GM21515 (cell line): ENCODE results near the gene SCD5.

Experiments
- ATAC-seq: cut with Tn5 transposase; IDR thresholded peaks from one replicate; pipeline ENCODE4 v1.9.1; 2021; ENCODE audit not compliant: unreplicated experiment

SCD5 gene

GRCh38 chr4:82644734-82645126 is 153.9 kb downstream of the SCD5 start:
- ATAC-seq, result no peak

- no peak for ATAC-seq
Observed at GRCh38 chr4:82643994-82644733, 154.4 kb downstream of the SCD5 start.

GRCh38 chr4:82642331-82642730 is 156.3 kb downstream of the SCD5 start:
- no peak for ATAC-seq

DNA sequence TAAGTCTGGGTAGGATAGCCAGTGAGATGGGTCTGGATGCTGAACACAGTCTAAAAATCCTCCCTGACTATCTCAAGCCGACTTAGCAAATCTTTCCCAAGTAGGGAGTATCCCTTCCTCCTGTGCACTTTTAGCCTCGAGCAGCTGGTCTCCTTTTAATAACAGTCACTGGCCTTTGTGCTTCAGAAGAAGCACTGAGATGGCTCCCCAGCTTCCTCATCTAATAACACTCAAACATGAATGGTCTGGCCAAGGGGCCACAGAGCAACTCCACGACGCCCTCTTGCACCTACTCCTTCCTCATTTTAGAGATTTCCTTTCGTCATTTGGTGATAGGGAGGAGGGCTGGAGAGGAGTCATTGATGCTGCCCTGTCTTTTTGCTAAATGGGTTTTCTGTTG is 158.1 kb downstream of the SCD5 start:
- ATAC-seq, result no peak

DNA sequence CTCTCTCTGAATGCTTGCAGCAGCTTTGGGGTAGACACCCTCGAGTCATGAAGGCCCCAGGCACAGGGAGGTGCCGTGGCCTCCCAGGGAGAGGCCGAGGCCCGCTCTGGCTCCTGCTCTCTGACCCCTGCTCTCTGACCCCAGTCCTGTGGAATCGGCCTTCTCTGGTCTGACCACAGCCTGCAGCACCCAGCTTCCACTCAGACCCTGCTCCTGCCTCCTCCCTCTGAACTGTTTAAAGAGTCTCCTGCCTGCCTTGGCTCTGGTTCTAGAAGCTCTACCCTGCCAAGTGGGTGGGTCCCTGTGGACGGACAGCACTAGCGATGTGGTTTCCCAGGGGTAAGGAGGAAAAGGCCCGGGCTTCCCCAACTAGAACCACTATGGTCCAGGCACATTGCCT is 158.6 kb downstream of the SCD5 start:
- no peak for ATAC-seq

- ATAC-seq, result no peak
Observed at GRCh38 chr4:82638479-82638878, 160.1 kb downstream of the SCD5 start.

- ATAC-seq, result no peak
Observed at GRCh38 chr4:82630079-82630478, 168.5 kb downstream of the SCD5 start.

DNA sequence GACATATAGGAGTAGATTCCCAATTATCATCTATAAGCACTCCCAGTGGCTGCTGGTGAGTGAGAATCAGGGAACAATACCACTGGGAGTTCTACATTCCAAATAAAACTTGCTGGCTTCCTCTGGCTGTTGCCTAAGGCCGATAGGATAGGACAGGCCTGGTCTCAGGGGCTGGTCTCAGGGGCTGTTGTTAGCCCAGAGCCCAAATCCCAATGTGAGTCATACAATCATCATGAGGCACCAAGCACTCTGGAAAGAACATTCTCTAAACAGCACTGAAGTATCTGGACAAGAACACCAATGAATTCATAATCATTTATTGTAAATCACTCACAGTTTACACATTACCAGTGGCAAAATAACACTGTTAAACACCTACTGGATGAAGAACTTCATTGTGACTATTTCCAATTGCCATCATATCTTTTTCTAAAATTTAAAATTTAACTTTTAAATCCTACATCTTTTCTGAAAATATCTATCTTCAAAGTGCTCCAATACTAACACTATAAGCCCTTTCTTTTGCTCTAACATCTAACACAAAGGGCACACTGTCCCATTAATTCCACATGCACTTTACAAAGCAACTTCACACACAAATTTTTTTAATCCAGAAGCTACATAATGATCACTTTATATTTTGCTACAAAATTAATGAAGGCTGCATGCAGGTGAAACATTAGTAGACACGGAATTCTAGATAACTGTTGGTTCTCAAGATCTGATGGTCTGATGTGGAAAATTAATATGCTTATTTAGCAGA is 169.2 kb downstream of the SCD5 start:
- no peak for ATAC-seq

- no peak for ATAC-seq
Observed at GRCh38 chr4:82626251-82626868, 172.2 kb downstream of the SCD5 start.

DNA sequence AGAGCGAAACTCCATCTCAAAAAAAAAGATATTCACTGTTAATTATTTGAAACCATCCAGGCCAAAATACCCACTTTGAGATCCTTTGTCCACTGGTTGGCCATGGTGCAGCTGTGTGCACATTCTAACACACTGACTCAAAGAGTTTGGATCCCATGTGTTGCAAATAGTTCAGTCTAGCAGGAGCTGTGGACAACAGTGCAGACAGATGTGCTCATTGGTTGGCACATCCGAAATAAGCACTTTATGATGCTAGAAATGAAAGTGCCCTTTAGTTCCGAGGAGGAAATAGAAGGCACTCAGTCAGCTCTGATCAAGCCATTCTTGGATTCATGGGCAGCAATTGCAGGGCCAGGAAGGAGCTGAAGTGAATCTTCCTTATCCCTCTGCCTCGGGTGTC is 173.8 kb downstream of the SCD5 start:
- ATAC-seq, result no peak

DNA sequence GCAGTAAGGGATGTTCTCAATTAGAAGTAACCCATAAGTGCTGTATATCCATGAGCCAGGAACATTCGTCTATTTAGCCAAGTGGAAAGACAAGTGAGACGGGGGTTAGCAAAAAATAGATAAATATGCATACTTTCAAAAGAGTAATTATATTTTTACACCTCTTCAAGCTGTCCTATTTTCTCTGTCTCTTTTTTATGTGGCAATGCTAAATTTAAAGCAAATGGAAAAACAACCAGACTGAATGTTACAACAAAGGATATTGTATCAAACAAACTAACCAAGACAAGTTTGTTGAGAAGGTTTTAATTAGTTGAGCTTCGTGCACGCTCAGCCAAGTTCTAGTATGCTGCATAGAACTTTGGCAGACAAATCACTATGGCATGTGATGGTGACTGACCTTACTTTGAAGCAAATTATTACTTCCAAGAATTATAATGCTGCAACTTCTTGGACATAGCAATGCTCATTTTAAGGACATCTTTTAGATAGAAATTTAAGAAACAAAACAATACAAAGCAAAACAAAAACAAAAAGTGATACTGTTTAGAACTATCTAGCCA is 175.4 kb downstream of the SCD5 start:
- ATAC-seq, result no peak

DNA sequence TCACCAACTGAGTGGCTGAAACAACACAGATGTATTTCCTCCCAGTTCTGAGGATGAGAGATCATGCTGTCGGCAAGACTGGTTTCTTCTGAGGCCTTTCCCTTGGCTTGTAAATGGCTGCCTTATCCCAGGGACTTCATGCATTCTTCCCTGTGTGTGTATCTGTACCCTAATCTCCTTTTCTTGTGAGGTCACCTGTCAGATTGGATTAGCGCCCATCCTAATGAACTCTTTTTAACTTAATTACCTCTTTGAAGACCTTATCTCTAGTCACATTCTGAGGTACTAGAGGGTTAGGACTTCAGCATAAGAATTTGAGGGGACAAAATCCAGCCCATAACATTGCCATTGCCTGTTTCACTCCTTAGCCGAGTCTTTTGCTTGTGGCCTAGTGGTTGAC is 177.3 kb downstream of the SCD5 start:
- no peak for ATAC-seq

DNA sequence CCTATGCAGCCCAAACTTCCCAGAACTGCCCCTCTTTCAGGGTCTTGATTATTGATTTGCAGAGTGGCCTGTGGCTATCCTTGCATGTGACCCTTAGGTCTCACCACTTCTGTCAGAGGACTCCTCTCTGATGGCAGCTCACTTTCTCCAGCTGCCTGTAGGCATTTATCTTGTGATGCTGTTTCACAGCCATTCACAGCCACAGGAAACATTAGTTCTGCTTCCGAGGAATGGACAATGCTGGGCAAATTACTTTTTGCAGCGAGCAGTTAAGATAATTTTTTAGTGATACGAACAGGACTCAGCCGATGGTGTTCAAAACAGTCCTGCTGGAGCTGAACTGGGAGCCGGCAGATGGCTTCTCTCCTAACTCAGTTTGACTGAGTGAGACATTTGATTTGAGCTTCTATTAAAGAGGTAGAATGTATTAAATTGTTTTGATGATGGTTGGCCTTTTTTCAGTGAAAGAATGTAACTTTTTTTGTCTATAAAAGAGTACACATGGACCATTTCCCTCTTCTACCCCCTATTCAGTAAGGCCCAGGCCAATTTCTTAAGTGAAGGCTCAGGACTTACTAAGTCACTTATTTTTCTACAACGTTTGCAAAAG is 178.4 kb downstream of the SCD5 start:
- no peak for ATAC-seq

DNA sequence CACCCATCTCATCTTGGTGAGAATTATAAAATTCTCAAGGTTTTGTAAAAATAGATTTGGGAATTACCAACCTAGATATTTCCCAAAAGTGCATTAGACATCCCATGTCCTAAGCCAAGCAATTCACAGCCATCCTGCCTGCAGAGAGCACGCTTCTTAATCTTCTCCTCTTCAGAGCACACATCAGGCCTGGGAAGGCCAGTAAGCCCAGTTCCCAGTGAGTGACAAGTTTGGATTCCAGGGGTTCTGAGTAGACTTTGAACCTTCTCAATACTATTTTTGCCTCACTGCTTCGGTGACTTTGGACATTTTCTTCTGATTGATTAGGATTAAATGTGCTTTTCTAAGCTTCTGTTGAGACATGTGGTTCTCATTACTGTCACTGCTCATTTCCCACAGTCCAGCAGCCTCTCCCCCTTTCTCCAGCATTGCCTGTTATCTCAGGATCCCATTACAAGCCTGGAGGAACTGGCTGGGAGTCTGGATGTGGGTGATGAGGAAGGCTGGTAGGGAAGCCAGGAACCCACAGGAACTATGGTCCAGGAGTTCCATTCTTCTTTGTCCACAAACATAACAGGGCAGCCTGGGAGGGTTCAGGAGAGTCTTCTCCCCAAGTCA is 180.4 kb downstream of the SCD5 start:
- no peak for ATAC-seq

GRCh38 chr4:82614838-82615449 is 183.7 kb downstream of the SCD5 start:
- no peak for ATAC-seq

DNA sequence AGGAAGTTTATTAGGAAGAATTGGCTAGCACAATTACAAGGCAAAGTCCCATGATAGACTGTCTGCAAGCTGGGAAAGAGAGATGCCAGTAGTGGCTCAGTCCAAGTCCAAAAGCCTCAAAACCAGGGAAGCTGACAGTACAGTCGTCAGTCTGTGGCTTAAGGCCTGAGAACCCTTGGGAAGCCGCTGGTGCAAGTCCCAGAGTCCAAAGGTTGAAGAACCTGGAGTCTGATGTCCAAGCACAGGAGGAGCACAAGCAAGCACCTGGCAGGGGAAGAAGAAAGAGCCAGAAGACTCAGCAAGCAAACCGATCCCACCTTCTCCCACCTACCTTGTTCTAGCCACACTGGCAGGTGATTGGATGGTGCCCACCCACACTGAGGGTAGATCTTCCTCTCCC is 185.5 kb downstream of the SCD5 start:
- ATAC-seq, result no peak

DNA sequence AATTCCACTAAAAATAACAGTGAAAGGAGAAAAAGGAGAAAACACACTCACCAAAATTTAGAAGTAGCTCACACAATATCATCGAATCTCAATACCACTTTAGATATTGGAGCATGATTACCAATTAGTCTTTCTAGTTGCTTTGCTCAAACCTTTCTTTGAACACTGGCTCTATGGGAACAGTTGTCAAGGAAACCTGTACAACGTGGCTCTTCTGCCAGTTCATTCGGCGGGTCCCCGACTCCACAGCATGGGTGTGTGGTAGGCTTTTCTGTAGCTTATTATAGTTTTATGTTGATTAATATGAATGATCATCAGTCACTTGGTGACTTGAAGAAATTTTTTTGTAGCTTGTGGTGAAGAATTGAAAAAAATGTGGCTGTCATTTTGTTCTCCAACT is 186.6 kb downstream of the SCD5 start:
- no peak for ATAC-seq

GRCh38 chr4:82611527-82611926 is 187.1 kb downstream of the SCD5 start:
- ATAC-seq, result no peak

DNA sequence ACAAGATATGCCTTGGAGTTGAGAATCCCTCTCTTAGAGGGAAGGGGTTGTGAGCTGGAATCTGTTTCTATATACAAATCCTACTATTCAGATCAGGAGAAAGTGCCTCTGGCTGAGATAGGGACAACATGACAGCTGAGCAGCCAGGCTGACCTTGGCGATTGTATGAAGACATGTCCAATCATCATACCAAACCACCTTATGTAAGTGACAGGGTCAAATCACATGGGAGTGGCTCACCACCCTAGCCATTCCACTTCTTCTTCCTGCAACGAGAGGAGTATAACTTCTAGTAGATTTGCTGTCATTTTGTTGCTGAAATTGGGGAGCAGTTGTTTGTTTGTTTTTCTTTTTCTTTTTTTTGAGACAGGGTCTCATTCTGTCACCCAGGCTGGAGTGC is 188.6 kb downstream of the SCD5 start:
- ATAC-seq, result no peak

DNA sequence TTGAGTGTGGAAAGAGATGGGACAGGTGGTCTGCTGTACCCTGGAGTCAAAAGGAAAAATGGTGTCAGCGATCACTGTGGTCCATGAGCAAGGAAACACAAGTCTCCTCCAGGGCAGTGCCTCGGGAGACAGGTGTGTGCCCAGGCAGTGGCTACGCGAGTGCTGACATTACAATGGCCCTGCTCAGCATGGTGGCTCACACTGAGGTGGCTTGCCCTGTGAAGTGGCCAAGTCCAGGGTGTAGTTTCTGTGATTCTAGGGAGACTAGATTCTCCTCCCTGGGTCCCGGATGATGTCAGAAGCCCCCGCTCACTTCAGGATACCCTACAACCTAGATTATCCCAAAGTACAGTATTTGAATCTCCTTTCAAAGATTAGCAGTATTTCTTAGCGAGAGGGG is 192.0 kb downstream of the SCD5 start:
- no peak for ATAC-seq

- ATAC-seq, result no peak
Observed at GRCh38 chr4:82604522-82604921, 194.1 kb downstream of the SCD5 start.
